GM19043 (cell line): ENCODE measurements around the gene SYNE1.

ENCODE experiments used
- ATAC-seq: cut with Tn5 transposase; IDR thresholded peaks from one replicate; pipeline ENCODE4 v1.9.1; 2021; ENCODE audit warnings: low read depth; ENCODE audit not compliant: unreplicated experiment

SYNE1 gene

DNA sequence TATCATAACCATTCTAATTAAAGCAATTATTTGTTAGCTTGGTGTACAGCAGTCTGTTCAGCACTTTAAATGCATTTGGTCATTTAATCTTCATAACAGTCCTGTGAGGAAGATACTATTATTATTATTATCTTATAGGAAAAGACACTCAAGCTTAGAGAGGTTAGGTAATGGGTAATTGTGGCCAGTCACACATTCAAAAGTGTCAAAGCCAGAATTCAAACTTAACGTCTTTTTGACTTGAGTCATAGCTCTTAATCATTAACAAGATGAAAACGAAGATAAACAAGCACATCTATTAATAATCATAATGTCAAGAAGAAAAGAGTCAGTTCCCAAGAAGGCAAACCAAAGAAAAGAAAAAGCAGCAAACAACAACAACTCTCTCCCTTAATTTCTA, 251.0 kb downstream of the SYNE1 start:
- ATAC-seq = no peak

DNA sequence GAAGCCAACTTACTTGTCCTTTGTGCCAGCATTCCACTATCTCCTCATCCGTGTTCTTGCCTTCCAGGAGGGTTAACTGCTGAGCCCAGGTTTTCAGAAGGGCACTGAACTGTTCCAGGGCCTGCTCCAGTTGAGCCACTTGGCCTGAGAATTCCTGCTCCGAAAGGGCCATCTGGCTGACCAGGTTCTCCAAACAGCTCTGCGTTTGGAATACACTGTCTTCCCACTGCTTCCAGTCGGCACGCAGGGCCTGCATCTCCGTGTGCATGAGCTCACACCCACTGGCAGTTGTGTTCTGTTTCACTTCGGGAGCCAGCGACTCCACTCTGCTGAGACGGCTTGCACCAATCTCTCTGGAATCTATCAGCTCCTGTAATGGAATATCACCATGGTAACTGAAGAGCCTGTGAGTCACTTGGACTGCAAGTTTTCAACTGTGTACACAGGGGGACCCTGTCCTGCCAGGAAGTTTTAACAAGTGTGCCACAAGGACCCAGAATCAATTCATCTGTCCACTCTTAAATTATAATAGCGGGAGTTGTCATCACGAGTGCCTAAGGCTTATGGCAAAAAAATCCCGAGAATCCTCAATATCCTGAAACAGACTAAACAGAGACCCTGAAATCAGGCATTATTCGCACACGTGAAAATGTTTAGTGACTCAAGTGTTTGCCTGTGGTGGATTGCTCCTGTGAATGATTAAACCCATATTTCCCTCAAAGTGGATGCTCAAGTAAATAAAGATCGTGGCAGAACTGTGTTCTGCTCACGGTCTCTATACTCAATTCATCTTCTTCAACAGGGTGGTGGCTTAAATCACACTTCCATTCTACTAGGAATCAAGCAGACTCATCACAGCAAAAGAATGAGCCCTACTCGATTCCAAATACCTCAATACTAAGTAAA, 255.9 kb downstream of the SYNE1 start:
- ATAC-seq = no peak

DNA sequence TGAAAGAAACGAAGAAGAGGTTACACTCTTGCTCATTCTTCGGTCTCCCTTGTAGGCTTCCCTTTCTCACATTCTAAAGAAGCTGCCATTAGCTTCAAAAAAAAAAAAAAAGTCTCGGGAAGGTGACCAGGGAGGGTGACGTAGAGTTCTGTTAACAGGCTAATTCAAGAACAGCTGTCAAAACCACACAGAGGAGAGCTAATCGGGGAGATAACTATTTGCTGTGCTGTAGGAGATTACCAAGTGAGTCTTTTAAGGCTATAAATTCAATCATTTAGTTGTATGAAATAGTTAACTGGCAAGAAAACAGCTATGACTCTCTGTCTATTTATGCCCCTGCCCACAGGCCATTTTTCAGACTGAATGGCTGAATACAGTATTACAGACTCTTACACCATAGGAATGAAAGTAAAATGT, 256.8 kb downstream of the SYNE1 start:
- no peak for ATAC-seq

DNA sequence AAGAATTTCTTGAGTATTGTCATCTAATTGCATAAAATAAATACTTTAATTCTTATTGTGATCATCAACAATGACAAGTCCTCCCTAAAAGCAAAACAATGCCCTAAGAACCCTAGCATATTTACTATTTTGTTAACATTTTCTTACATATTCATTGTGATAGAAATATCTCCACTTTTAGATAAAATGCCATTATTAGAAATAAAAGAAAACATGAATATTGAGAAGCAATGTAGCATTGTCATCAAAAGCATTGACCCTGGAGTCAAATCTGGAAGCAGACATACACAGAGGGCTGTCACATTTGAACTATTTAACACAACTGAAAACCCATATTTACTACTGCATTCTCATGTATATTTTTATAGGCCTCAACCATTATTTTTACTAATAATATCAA, 257.7 kb downstream of the SYNE1 start:
- ATAC-seq = no peak

DNA sequence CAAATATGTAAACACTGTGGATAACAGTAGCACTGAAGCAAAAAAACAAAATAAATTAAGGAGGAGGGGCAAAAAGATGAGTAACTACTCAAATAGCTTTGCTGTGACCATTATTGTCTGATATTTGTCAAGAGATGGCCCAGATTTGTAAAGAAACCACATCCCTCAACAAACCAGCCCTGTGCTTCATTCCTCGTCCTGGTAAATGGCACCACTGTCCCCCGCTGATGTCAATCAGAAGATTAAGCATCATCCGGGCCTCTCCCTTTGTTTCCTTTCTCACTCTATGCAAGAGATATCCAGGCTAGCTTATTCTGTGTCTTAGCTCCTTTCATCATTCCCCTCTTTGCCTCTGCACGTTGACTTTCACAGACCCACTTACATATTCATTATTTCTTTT, 259.0 kb downstream of the SYNE1 start:
- ATAC-seq = no peak

DNA sequence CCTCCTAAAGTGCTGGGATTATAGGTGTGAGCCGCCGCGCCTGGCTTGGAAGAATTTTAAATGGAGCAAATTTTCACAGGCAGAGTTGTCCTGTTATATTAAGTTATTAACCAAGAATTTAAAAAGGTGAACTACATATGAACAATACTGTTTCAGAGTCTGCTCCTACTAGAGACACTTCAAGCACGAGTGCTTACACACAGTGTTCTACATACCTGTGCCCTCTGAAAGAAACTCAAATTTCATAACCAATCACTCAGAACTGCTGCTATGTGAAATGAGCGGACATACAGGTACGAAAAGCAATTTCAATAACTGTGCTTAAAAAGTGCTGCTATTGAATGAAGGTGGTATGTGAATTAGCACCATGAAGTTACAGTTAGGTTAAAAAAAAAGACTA, 262.0 kb downstream of the SYNE1 start:
- ATAC-seq = no peak

DNA sequence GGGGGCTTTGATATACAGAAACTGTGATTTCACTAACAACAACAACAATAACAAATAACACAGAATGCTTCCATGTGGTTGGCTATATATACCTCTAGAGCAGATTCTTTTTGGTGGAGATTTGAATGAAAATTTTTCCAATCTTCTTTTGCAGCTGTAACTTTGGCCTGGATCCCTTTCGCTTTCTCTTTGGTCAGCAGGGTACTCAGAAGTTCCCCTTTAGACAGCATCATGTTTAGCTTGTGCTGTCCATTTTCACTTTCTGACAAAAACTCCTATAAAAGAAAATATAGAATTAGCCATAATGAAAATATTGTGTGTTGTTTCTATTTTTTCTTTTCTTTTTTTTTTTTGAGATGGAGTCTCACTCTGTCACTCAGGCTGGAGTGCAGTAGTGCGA, 264.2 kb downstream of the SYNE1 start:
- no peak for ATAC-seq

DNA sequence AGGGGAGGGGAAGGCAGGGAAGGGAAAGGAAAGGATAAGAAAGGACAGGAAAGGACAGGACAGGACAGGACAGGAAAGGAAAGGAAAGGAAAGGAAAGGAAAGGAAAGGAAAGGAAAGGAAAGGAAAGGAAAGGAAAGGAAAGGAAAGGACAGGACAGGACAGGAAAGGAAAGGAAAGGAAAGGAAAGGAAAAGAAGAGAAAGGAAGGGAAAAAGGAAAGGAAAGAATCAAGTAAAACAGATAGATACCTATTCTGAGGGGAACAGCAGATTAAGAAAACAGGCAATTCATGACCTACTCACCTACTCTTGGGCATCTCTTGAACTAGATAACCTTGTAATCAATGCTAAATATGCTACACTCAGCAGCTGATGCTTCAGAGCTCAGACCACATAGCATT, 265.4 kb downstream of the SYNE1 start:
- no peak for ATAC-seq

DNA sequence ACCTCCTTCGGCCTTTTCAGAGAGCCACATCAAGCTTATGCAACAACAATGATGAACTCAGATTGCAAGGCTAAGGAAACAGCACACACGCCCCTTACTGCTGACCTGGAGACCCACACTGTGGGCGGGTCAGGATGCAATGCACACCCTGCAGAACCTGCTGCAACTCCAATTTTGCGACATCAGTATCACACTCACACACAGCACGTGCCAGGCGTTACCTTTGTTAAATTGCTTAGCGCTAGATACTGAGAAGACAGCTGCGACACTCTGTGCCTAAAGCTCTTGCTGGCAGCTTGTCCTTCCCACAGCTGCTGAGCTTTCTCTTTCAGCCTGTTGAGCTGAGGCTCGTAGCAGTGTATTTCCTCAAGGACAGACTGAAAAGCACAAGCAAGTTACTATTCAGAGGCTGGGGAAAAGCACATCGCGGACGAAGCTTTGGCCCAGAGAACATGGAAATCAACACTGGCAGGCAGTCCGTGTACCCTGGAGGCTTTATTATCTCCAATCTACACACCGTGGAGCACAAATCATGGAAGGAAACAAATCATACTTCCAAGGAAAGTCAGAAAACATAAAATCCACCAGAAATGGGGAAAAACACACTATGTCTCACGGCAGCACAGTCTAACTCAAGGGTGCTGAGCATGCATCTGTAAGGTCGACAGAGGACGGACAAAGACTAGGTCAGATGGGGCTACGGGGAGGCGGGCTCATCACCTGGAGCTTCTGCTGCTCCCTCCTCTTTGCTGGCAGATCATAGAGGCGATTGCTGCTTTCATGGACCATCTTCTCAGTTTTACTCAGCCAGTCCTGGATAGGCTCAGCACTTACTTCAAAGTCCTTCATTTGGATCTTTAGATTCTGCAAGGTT, 268.2 kb downstream of the SYNE1 start:
- no peak for ATAC-seq

DNA sequence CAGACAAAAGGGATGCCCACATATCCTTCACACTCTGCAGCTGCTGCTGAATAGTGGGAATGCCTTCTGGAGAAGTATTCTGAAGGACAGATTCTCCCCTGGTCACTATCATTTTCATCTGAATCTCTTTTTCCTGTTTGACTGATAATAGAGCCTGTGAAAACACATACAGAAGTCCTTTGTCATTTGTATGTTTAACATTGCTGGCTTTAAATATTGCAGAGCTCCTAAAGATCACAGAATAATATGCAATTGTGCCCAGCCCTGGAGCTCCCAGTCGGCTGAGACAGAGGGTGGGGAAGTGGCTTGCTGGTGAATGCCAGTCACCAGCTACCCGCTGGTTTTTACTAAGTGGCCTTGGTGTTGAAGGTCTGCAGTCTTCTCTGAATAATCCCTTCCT, 272.3 kb downstream of the SYNE1 start:
- no peak for ATAC-seq

DNA sequence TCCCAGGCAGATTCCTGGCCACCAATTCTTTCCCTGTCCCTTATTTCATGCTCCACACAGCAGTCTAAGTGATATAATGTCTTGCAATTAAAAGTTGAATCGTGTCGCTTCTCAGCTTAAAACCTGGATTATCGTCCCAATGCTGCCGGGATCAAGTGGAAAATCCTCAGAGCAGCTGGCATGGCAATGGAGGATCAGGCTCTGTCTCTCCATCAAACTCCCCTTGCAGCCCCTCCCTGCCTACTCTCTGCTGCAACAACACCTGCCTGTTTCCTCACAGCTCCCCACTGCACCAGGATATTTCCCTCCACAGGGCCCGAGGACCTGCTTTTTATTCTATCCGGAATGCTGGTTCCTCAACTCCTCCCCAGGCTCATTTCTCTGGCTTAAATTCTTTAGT, 277.1 kb downstream of the SYNE1 start:
- ATAC-seq = no peak

DNA sequence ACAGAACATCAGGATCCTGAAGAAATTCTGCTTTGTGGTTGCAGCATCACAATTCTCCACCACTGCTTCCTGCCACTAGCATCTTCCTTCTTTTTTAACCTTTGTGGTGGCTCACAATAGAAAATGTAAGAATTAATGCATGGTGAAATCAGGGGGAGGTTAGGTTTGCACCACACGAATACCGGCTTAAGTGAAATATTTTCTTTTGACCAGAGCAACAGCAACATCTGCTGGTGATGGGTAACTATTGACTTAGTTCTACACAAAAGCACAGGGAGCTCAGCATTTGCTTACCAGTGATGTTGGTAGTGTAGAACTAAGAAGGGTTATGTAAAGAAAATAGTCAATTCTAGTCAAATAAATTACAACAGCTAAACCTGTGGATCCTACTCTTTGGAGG, 280.5 kb downstream of the SYNE1 start:
- ATAC-seq = peak; percentile 51

DNA sequence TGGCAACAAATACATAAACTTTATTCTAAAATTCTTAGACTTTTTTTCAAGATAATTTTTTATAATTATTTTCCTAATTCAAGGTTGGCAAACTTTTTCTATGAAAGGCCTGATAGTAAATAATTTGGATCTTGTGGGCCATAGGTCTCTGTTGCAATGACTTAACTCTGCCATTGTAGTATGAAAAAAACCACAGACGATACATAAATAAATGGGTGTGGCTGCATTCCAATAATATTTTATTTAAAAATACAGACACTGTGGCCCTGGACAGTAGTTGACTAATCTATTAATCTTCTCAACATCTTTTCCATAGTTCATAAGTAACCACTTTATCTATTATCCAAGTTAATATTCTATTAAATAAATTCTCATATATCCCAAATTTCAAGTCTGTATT, 281.1 kb downstream of the SYNE1 start:
- no peak for ATAC-seq

DNA sequence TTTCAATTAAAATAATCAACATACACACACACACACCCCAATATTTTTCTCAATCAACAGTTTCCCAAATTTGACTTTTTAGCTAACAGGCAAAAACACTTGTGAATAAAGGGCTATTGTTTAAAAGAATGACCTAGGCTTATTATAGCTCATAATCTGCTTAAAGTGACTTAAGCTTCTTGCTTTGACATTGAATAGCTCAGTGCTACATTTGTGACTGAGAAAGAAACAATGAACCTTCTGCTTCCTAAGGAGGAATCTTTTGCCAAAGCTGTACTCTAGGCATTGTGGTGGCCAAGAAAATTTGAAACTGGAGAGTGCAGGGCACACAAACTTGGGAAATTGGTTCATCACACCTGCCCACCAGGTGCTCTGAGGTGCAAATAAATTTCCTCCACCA, 282.0 kb downstream of the SYNE1 start:
- no peak for ATAC-seq

DNA sequence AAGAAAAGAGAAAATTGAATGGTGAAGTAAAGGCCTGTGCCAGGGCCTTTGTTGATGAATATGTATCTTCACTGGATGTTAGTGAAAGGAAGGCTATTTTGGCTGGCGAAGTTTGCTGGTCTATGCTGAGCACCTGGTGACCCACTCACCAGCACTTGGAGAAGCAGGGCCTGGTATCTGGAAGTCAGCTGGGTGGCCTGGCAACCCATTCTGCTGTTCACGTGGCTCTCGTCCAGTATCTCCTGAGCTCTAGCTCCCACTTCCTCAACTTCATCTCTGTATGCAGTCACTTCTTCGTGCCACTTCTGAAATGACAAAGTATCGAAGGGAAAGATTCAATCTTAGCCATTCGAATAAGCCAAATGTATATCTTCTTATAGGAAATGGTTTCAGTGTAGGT, 283.7 kb downstream of the SYNE1 start:
- ATAC-seq = no peak

DNA sequence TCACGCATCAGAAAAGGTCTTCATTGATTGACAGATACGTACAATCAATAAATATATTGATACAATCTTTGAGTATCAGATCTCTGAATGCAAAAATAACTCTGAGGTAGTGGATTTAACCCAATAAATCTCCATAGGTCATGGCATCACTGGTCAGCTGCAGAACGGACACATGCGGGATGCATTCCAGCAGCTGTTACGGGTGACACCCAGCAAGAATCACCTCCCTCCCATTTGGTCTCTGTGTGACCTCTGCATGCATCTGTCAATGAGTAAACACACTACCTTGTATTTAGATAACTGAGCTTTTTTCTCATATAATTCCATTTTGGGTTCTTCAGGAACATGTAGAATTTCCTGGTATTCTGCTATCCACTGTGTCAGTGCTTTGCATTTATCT, 285.4 kb downstream of the SYNE1 start:
- ATAC-seq = no peak

DNA sequence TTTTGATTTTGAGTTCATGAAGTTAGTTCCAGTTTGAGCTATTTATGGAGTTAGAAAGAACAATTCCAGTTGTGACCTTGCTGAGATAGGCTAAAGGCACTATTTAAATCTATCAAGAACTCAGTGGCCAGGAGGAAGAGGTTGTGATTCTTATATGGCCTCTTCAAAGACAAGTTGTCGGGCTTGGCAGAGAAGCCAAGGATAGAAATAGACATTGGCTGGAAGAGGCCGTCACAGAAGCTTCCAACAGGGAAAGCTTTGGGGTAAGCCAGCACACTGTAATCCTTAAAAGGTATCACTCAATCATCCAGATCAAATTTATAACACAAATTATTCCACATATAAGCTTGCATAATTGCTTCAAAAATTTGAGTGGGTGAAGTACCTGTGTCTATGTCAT, 286.1 kb downstream of the SYNE1 start:
- no peak for ATAC-seq

DNA sequence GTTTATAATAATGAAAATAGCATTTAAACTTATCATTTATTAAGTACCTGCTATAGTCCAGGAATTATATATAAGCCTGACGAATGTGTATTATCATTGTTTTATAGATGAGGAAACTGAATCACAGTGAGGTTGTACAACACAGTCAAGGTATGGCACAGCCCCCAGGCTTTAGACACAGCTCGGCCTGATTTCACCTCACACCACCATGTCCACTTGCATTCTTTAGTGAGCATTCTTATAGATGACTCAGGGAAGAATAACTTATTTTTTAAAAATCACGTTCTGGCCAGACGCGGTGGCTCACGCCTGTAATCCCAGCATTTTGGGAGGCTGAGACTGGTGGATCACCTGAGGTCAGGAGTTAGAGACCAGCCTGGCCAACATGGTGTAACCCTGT, 289.0 kb downstream of the SYNE1 start:
- no peak for ATAC-seq

DNA sequence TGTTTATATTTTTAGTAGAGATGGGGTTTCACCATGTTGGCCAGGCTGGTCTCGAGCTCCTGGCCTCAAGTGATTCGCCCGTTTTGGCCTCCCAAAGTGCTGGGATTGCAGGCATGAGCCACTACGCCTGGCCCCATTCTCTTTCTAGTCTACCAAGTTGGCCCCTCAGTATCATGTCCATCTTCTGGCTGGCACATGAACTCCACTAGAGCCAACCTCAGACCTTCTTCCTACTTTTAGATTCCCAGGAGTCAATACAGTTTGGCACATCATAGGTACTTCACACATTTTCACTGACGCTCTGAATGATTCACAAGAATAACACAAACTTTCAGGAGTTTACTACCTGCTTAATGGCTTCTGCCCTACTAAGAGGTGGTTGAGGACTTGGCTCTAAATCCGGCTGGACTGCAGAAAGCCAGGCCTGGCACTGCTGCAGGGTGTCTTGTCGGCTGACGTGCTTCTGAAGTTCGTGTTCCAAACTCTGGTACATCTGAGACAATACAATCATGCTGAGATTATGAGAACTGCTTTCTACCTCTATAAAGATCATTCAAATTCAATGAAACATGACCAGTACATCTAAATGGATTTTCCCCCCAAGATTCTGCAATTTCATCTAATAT, 293.3 kb downstream of the SYNE1 start:
- ATAC-seq = no peak

DNA sequence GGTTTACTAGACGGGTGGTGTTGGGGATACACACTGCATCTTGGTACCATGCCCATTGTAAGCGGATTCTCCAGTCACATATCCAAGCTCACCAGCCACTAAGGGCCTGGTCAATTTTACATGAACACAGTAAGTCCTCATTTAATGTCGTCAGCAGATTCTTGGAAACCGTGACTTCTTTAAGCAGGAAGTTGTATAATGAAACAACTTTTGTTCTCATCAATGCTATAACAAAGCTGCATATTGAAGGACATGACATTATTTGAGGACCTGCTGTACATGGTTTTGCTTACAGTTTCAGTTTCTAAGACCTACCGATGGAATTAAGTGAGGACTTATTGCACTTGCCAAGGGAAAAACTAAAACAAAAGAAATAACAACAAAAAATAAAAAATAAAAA, 295.6 kb downstream of the SYNE1 start:
- ATAC-seq = no peak
